ENCODE data around the gene RTL10. TPM values are rescaled to one million over a fixed set of nuclear protein-coding genes. Genes with fewer than 3 reads are reported as not detected.

Gene RTL10
- total and polyA plus RNA-seq, 2 donors (not counting 1 experiment from before 2014, with no cell fraction given): 6.4 to 15.2 TPM

DNA sequence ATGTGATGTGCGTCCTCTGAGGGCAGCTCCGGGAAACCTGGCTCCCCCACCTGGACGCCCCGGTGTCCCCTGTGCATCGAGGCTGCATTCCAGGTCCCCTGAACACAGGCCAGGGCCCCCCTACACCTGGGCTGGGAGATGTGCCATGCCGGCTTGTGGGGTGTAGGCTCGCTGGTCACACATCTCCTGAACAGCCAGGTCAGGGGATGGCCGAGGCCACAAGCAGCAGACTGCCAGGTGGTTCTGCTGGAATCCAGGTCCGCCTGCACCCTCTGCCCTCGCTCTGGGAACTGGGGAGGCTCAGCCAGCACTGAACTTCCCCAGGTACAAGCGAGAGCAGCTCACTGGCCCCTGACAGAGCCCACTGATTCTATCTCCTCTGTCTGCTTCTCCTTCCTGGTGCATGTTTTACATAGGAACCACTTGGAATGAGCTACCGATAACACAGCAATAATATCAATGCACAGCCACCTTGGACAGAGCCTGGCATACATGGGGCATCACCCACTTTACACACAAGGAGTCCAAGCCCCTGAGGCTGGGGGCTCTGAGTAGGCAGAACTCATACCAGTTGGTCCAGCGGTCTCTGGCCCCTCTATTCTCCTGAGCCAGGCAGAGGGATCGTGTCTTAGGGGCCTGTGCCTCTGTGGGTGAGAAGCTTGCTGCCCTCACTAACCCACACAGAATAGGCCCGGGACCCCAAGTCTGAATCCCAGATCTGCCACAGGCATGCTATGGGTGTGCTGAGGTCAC, 47.3 kb downstream of the RTL10 start:
- H3K9ac ChIP-seq (ENCODE audit: low read length): no peak overlapping the region
- H3K27me3 ChIP-seq (replicated peaks in 1 of 4; ENCODE audit: control extremely low read depth in 1 of 4, control insufficient read depth in 3 of 4, insufficient read depth in 4 of 4, low read length in 3 of 4): no peaks in the 10 kb centered on the region
- H3K4me1 ChIP-seq (ENCODE audit: control insufficient read depth in 2 of 2, insufficient read depth in 2 of 2, low read length in 2 of 2): no peaks in the 10 kb centered on the region
- H3K9me3 ChIP-seq (ENCODE audit: control extremely low read depth in 1 of 3, control insufficient read depth in 2 of 3, insufficient read depth in 1 of 3, low read length in 2 of 3): no peaks in the 10 kb centered on the region
- DNase-seq: no peak
- H3K79me2 ChIP-seq (ENCODE audit: control insufficient read depth, insufficient read depth, low read length): no peaks in the 10 kb centered on the region
- H3K4me3 Mint-ChIP-seq: no peak overlapping the region
- intact Hi-C loops (cut with micrococcal nuclease): no loop called here
- no peaks in the 10 kb centered on the region for H3K27me3 Mint-ChIP-seq
- TF ChIP-seq, protein P1, sequence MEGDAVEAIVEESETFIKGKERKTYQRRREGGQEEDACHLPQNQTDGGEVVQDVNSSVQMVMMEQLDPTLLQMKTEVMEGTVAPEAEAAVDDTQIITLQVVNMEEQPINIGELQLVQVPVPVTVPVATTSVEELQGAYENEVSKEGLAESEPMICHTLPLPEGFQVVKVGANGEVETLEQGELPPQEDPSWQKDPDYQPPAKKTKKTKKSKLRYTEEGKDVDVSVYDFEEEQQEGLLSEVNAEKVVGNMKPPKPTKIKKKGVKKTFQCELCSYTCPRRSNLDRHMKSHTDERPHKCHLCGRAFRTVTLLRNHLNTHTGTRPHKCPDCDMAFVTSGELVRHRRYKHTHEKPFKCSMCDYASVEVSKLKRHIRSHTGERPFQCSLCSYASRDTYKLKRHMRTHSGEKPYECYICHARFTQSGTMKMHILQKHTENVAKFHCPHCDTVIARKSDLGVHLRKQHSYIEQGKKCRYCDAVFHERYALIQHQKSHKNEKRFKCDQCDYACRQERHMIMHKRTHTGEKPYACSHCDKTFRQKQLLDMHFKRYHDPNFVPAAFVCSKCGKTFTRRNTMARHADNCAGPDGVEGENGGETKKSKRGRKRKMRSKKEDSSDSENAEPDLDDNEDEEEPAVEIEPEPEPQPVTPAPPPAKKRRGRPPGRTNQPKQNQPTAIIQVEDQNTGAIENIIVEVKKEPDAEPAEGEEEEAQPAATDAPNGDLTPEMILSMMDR (IDR thresholded peaks at IDR 0.05): no peak
- TF ChIP-seq EZH2 (IDR thresholded peaks at IDR 0.05; ENCODE audit: borderline replicate concordance, insufficient read depth, low read depth, low read length, poor library complexity, severe bottlenecking): no peak
- H3K4me1 Mint-ChIP-seq: no peaks in the 10 kb centered on the region
- ChIA-PET CTCF (no interaction called here), POLR2A (no interaction called here)
- no peaks in the 10 kb centered on the region for H3K9me3 Mint-ChIP-seq (ENCODE audit: insufficient read depth)
- no peak for ATAC-seq (ENCODE audit: low read depth)
- H3K36me3 ChIP-seq (replicated peaks in 1 of 2; ENCODE audit: control extremely low read depth in 1 of 2, control insufficient read depth in 1 of 2, extremely low read depth in 1 of 2, insufficient read depth in 2 of 2, low read length in 1 of 2): peaks cover 0 to 8% of the 10 kb centered on the region in 2 experiments
- 96% methylated on average over 15 of the region's 15 CpGs for WGBS (ENCODE audit: insufficient coverage)
- H3K4me2 ChIP-seq (replicated peaks; ENCODE audit: low read depth, low read length, poor library complexity, severe bottlenecking): no peak overlapping the region
- no peak overlapping the region for H3K27ac ChIP-seq (ENCODE audit: low read length in 2 of 2)
- no peak overlapping the region for H3K27ac Mint-ChIP-seq
- no peak overlapping the region for H3K4me3 ChIP-seq (ENCODE audit: control extremely low read depth in 1 of 5, extremely low read depth in 1 of 5, insufficient read depth in 1 of 5, low read depth in 2 of 5, low read length in 4 of 5)
- no peaks in the 10 kb centered on the region for H4K20me1 ChIP-seq (ENCODE audit: control insufficient read depth, insufficient read depth, low read length, poor library complexity, severe bottlenecking)
- H2AFZ ChIP-seq (ENCODE audit: insufficient read depth, low read depth, low read length, poor library complexity, severe bottlenecking): no peak overlapping the region

Data from B cell (primary cell).